Esophagus squamous epithelium (tissue), 4 donors: ENCODE data around the gene STT3B.

Experiments
- CTCF ChIP-seq, 6 experiments: fragments of 450-650 bp in 4 of 6; fragments of 200-600 bp in 2 of 6; sonication (generic) in 2 of 6; IDR thresholded peaks; one replicate each; pipeline ENCODE4 v1.5.1; 2016 to 2019; ENCODE audit warnings: antibody characterized with exemption in 6 of 6, mild to moderate bottlenecking in 4 of 6, moderate library complexity in 4 of 6
- POLR2A ChIP-seq, 4 donors: fragments of 450-650 bp; IDR thresholded peaks; one replicate each; pipeline ENCODE4 v1.6.1; 2017; ENCODE audit warnings: antibody characterized with exemption in 4 of 4, mild to moderate bottlenecking in 4 of 4, moderate library complexity in 3 of 4

GRCh38 chr3:31620656-31621055 is 87.9 kb downstream of the STT3B start:
- TF ChIP-seq POLR2A (IDR thresholded peaks at IDR 0.05) (no peak), CTCF (IDR thresholded peaks at IDR 0.05) (no peak)
